ENCODE results near the gene RGS21. TPM values are rescaled to one million over a fixed set of nuclear protein-coding genes. Genes with fewer than 3 reads are reported as not detected.

Gene RGS21, protein sequence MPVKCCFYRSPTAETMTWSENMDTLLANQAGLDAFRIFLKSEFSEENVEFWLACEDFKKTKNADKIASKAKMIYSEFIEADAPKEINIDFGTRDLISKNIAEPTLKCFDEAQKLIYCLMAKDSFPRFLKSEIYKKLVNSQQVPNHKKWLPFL
- total RNA-seq (2016; rRNA removed; fragmentation: Illumina TruSeq; extraction: Trizol) (not detected in 2 replicates), polyA plus RNA-seq (2011; rRNA removed) (not detected in 2 replicates), polyA minus RNA-seq (2011; rRNA and poly(A)+ RNA removed; ENCODE audit: low replicate concordance) (not detected in 2 replicates), Bru-seq, nascent RNA (not detected), BruChase-seq, experiment 1, labeled RNA remaining after a 6-hour chase (not detected), BruChase-seq, experiment 2, labeled RNA remaining after a 2-hour chase (not detected)
- not detected in 2 replicates for total RNA-seq (2016; cell fraction: cytosol; rRNA removed; fragmentation: Illumina TruSeq; extraction: Trizol; ENCODE audit: low read depth)
- total RNA-seq (2016; cell fraction: insoluble cytoplasmic fraction; rRNA removed; fragmentation: Illumina TruSeq; extraction: Trizol), result not detected in 2 replicates
- not detected in 2 replicates for total RNA-seq (2016; cell fraction: membrane; rRNA removed; fragmentation: Illumina TruSeq; extraction: Trizol)
- not detected in 2 replicates for total RNA-seq (2016; cell fraction: nucleus; rRNA removed; fragmentation: Illumina TruSeq; extraction: Trizol)
- polyA plus RNA-seq (2011; cell fraction: cytosol; rRNA removed), result not detected in 2 replicates
- not detected in 2 replicates for polyA plus RNA-seq (2011; cell fraction: nucleus; rRNA removed)
- not detected in 2 replicates for polyA plus RNA-seq (2012)
- not detected in 2 replicates for polyA plus RNA-seq (2016; cell fraction: cytosol; fragmentation: Illumina TruSeq; extraction: Trizol; ENCODE audit: low read depth)
- polyA plus RNA-seq (2016; cell fraction: insoluble cytoplasmic fraction; fragmentation: Illumina TruSeq; extraction: Trizol; ENCODE audit: low read depth), result not detected in 2 replicates
- not detected in 2 replicates for polyA plus RNA-seq (2016; cell fraction: membrane; fragmentation: Illumina TruSeq; extraction: Trizol; ENCODE audit: low read depth)
- not detected in 2 replicates for polyA plus RNA-seq (2016; cell fraction: nucleus; fragmentation: Illumina TruSeq; extraction: Trizol; ENCODE audit: insufficient read depth, low read depth)
- not detected in 2 replicates for polyA minus RNA-seq (2011; cell fraction: cytosol; rRNA and poly(A)+ RNA removed)
- polyA minus RNA-seq (2011; cell fraction: nucleus; rRNA and poly(A)+ RNA removed), result not detected in 2 replicates
- long read RNA-seq, experiment 1, result 0 reads
- long read RNA-seq, experiment 2, result 0 reads

DNA sequence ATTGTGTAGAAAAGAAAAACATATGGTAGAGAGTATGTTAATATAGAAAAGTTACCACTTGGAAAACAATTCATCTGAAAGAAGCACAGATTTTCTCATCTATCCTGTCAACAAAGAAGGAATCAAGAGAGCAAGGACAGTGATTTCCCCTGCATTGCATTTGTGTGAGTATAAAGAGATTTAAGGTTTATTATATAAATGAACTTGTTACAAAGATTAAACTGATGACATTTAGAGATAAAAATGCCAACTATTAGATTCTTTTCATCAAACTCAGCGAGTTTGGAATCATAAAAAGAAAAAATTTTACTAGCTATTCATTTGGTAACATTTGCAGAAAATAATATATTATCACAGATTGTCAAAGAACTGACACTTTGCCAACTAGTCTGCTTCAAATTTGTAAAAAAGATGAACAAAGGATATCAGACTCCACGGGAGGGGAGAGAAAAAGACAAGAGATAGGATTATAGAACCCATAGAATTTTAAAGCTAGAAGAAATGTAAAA, at the start of gene RGS21:
Gene RGS21 (plus strand): TSS at position 51 of the 509 bp plus-strand sequence. CDS start 26,045 bp downstream, outside the sequence.
- Histone ChIP-seq H3K79me2 (ENCODE audit: insufficient read depth, low read length) (no peaks in the 10 kb centered on the region), H3K36me3 (replicated peaks in 1 of 2; ENCODE audit: control insufficient read depth in 1 of 2, insufficient read depth in 2 of 2, low read length in 2 of 2) (no peaks in the 10 kb centered on the region), H3K4me3 (replicated peaks in 1 of 3; ENCODE audit: insufficient read depth in 1 of 3, low read depth in 2 of 3, low read length in 3 of 3) (no peak within 1 kb of the TSS), H3K9ac (ENCODE audit: insufficient read depth, low read depth, low read length) (no peak within 1 kb of the TSS), H3K27ac (ENCODE audit: extremely low read length, insufficient read depth, low read length) (no peak within 1 kb of the TSS), H3K9me3 (ENCODE audit: low read length) (no peaks in the 10 kb centered on the region), H3K4me1 (ENCODE audit: insufficient read depth, low read length) (no peaks in the 10 kb centered on the region), H4K20me1 (ENCODE audit: insufficient read depth, low read length) (no peaks in the 10 kb centered on the region), H3K27me3 (ENCODE audit: control insufficient read depth in 1 of 2, insufficient read depth in 2 of 2, low read length in 2 of 2) (no peaks in the 10 kb centered on the region), H2AFZ (ENCODE audit: low read length) (no peak within 1 kb of the TSS), H3K4me2 (ENCODE audit: low read depth, low read length) (no peak within 1 kb of the TSS)
- intact Hi-C loops (cut with micrococcal nuclease; ENCODE audit: unreplicated experiment) (no loop called here), in situ Hi-C loops (cut with HindIII; ENCODE audit: extremely low pct_ligation_motif_present, low pct_unique_long_range_greater_than_20kb) (no loop called here)
- DNase-seq (ENCODE audit: low spot score), result no peak
- 1% methylated on average over 2 of the region's 2 CpGs for WGBS (ENCODE audit: low lambda C conversion rate)
- ChIA-PET CTCF (ENCODE audit: low intra/inter-chr PET ratio, low total read pairs) (no interaction called here), POLR2A (no interaction called here)
- FAIRE-seq, result no peak
- ATAC-seq, result no peak
- no TSS peak for BruUV-seq (replicated peaks)
- TF ChIP-seq ZNF589 (CRISPR knock-in tag; conservative IDR thresholded peaks at IDR 0.05), result no peak
- TF ChIP-seq, protein P1, sequence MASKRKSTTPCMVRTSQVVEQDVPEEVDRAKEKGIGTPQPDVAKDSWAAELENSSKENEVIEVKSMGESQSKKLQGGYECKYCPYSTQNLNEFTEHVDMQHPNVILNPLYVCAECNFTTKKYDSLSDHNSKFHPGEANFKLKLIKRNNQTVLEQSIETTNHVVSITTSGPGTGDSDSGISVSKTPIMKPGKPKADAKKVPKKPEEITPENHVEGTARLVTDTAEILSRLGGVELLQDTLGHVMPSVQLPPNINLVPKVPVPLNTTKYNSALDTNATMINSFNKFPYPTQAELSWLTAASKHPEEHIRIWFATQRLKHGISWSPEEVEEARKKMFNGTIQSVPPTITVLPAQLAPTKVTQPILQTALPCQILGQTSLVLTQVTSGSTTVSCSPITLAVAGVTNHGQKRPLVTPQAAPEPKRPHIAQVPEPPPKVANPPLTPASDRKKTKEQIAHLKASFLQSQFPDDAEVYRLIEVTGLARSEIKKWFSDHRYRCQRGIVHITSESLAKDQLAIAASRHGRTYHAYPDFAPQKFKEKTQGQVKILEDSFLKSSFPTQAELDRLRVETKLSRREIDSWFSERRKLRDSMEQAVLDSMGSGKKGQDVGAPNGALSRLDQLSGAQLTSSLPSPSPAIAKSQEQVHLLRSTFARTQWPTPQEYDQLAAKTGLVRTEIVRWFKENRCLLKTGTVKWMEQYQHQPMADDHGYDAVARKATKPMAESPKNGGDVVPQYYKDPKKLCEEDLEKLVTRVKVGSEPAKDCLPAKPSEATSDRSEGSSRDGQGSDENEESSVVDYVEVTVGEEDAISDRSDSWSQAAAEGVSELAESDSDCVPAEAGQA (IDR thresholded peaks at IDR 0.05; ENCODE audit: low read depth), result no peak
- TF ChIP-seq, protein P1 (CRISPR knock-in tag; IDR thresholded peaks at IDR 0.05; ENCODE audit: borderline replicate concordance), result no peak
- no peak for TF ChIP-seq ZNF772 (CRISPR knock-in tag; IDR thresholded peaks at IDR 0.05)
- TF ChIP-seq ZNF546 (CRISPR knock-in tag; conservative IDR thresholded peaks at IDR 0.05), result no peak
- TF ChIP-seq PTBP1 (IDR thresholded peaks at IDR 0.05; ENCODE audit: low read depth, low read length, poor library complexity, severe bottlenecking), result no peak
- TF ChIP-seq, protein P2, sequence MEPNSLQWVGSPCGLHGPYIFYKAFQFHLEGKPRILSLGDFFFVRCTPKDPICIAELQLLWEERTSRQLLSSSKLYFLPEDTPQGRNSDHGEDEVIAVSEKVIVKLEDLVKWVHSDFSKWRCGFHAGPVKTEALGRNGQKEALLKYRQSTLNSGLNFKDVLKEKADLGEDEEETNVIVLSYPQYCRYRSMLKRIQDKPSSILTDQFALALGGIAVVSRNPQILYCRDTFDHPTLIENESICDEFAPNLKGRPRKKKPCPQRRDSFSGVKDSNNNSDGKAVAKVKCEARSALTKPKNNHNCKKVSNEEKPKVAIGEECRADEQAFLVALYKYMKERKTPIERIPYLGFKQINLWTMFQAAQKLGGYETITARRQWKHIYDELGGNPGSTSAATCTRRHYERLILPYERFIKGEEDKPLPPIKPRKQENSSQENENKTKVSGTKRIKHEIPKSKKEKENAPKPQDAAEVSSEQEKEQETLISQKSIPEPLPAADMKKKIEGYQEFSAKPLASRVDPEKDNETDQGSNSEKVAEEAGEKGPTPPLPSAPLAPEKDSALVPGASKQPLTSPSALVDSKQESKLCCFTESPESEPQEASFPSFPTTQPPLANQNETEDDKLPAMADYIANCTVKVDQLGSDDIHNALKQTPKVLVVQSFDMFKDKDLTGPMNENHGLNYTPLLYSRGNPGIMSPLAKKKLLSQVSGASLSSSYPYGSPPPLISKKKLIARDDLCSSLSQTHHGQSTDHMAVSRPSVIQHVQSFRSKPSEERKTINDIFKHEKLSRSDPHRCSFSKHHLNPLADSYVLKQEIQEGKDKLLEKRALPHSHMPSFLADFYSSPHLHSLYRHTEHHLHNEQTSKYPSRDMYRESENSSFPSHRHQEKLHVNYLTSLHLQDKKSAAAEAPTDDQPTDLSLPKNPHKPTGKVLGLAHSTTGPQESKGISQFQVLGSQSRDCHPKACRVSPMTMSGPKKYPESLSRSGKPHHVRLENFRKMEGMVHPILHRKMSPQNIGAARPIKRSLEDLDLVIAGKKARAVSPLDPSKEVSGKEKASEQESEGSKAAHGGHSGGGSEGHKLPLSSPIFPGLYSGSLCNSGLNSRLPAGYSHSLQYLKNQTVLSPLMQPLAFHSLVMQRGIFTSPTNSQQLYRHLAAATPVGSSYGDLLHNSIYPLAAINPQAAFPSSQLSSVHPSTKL (CRISPR knock-in tag; IDR thresholded peaks at IDR 0.05), result no peak
- no peak for TF ChIP-seq YY1 (IDR thresholded peaks at IDR 0.05; ENCODE audit: insufficient read depth, insufficient replicate concordance, low read depth, low read length)
- TF ChIP-seq ZNF776 (CRISPR knock-in tag; IDR thresholded peaks at IDR 0.05), result no peak
- no peak for TF ChIP-seq KLF12 (CRISPR knock-in tag; IDR thresholded peaks at IDR 0.05; ENCODE audit: borderline replicate concordance)

Measured in HepG2 (cell line).